Parathyroid adenoma (tissue), 2 donors: ENCODE results near the gene COQ7.

Experiments used
- H2AFZ ChIP-seq: fragments of 300-600 bp; sonication (generic); one replicate; pipeline ENCODE4 v1.7.0; 2017; ENCODE audit warnings: antibody characterized with exemption, mild to moderate bottlenecking
- H3K27ac ChIP-seq: fragments of 300-600 bp; sonication (generic); one replicate; pipeline ENCODE4 v1.7.0; 2017
- H3K27me3 ChIP-seq: fragments of 300-600 bp; sonication (generic); one replicate; pipeline ENCODE4 v1.7.0; 2017; ENCODE audit warnings: low read length; ENCODE audit not compliant: control insufficient read depth, insufficient read depth
- H3K36me3 ChIP-seq: fragments of 300-600 bp; sonication (generic); one replicate; pipeline ENCODE4 v1.7.0; 2017; ENCODE audit warnings: low read length; ENCODE audit not compliant: control insufficient read depth, insufficient read depth
- H3K4me1 ChIP-seq: fragments of 300-600 bp; sonication (generic); one replicate; pipeline ENCODE4 v1.7.0; 2017; ENCODE audit warnings: control low read depth
- H3K4me2 ChIP-seq: fragments of 300-600 bp; sonication (generic); one replicate; pipeline ENCODE4 v1.7.0; 2017; ENCODE audit warnings: low read length
- H3K4me3 ChIP-seq: fragments of 300-600 bp; sonication (generic); one replicate; pipeline ENCODE4 v1.7.0; 2017; ENCODE audit warnings: low read depth, low read length
- H3K79me2 ChIP-seq: fragments of 300-600 bp; sonication (generic); one replicate; pipeline ENCODE4 v1.7.0; 2017; ENCODE audit warnings: control low read depth
- H3K9ac ChIP-seq: fragments of 300-600 bp; sonication (generic); one replicate; pipeline ENCODE4 v1.7.0; 2017; ENCODE audit warnings: mild to moderate bottlenecking
- H3K9me3 ChIP-seq: fragments of 300-600 bp; sonication (generic); one replicate; pipeline ENCODE4 v1.7.0; 2017; ENCODE audit warnings: low read length; ENCODE audit not compliant: control insufficient read depth
- TF ChIP-seq, protein P1 (sequence below): fragments of 300-600 bp; sonication (generic); IDR thresholded peaks from one replicate; pipeline ENCODE4 v1.7.0; 2017; ENCODE audit warnings: antibody characterized with exemption, mild to moderate bottlenecking
- donor health status: primary hyperparathyroidism.

Gene COQ7

DNA sequence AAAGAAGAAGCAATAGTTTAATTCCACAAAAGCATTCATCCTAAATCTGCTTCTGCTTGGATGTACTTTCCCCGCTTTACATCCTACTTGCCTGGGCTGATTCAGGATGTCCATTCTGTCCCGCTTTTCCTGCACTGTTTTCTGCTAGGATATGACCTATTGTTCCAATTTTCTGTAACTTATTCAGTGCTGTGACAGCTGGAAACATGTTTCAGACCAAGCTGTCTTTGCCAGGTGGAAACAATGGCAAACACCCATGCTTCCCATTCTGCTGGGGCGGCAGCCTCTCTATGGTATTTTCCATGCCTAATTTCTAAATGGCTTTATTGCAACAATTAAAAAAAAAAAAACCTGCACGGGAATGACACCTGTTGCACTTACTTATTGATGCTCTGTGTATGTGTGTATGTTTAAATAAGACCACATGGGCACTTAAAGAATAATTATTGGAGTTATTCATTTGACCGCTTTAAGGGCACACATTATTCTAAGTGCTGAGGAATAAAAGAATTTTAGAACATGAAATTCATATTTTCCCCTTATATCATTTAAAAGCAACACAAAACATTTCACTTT lies 21.0 kb downstream of the COQ7 start:
- Histone ChIP-seq H3K4me3 (no peak overlapping the region), H3K4me2 (no peak overlapping the region), H3K4me1 (no peaks in the 10 kb centered on the region), H3K27ac (no peak overlapping the region), H3K79me2 (no peaks in the 10 kb centered on the region), H3K9me3 (no peaks in the 10 kb centered on the region), H3K9ac (no peak overlapping the region), H3K27me3 (no peaks in the 10 kb centered on the region), H2AFZ (no peak overlapping the region), H3K36me3 (no peaks in the 10 kb centered on the region)
- TF ChIP-seq, protein P1, sequence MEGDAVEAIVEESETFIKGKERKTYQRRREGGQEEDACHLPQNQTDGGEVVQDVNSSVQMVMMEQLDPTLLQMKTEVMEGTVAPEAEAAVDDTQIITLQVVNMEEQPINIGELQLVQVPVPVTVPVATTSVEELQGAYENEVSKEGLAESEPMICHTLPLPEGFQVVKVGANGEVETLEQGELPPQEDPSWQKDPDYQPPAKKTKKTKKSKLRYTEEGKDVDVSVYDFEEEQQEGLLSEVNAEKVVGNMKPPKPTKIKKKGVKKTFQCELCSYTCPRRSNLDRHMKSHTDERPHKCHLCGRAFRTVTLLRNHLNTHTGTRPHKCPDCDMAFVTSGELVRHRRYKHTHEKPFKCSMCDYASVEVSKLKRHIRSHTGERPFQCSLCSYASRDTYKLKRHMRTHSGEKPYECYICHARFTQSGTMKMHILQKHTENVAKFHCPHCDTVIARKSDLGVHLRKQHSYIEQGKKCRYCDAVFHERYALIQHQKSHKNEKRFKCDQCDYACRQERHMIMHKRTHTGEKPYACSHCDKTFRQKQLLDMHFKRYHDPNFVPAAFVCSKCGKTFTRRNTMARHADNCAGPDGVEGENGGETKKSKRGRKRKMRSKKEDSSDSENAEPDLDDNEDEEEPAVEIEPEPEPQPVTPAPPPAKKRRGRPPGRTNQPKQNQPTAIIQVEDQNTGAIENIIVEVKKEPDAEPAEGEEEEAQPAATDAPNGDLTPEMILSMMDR, result no peak

DNA sequence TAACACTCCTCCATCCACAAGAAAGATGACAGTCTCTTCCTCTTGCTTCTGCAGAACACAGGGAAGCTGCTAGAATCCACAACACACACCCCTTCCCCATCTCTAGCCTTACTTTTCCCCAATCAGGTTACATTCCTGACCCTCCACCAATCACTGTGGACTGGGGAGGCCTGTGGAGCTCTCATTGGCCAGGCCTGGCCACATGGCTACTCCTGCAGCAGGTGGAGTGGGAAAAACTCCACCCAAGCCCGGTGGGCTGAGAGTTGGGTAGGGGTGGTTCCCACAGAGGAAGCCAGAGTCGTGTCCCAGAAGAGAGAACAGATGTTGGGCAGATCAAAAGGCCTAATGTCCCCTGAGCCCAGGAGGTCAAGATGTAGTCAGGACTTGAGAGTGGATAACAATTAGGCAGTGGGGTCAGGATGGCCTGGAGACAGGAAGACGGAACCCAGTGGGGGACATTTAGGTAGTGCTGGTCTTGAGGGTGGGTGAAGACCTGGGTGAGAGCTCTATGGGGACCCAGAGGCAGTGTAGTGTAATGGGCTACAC lies 22.1 kb downstream of the COQ7 start:
- H3K79me2 ChIP-seq, result no peaks in the 10 kb centered on the region

DNA sequence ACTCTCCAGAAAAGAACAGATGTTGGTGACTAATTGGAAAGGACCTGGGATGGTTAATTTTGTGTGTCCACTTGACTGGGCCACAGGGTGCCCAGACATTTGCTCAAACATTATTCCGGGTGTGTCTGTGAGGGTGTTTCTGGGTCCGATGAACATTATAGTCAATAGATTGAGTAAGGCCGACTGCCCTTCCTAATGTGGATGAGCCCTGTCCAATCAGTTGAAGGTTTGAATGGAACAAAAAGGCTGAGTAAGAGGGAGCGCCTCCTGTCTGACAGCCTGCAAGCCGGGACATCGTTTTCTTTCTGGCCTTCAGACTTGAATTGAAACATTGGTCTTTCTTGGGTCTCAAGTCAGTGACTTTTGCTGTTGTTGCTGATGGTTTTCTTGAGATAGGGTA lies 23.5 kb downstream of the COQ7 start:
- TF ChIP-seq, protein P1, result no peak
- Histone ChIP-seq H3K27ac (no peak overlapping the region), H2AFZ (no peak overlapping the region), H3K36me3 (no peaks in the 10 kb centered on the region), H3K4me2 (no peak overlapping the region), H3K79me2 (no peaks in the 10 kb centered on the region), H3K9ac (no peak overlapping the region), H3K27me3 (no peaks in the 10 kb centered on the region), H3K4me1 (no peaks in the 10 kb centered on the region), H3K4me3 (no peak overlapping the region), H3K9me3 (no peaks in the 10 kb centered on the region)

More for the DNA sequence above, 22.1 kb downstream of the COQ7 start:
- Histone ChIP-seq H3K9ac (no peak overlapping the region), H3K9me3 (no peaks in the 10 kb centered on the region), H2AFZ (no peak overlapping the region), H3K4me2 (no peak overlapping the region), H3K4me1 (no peaks in the 10 kb centered on the region), H3K27ac (no peak overlapping the region), H3K27me3 (no peaks in the 10 kb centered on the region), H3K4me3 (no peak overlapping the region), H3K36me3 (no peaks in the 10 kb centered on the region)
- TF ChIP-seq, protein P1, result no peak

- H3K36me3 ChIP-seq, result no peaks in the 10 kb centered on the region
- H3K4me1 ChIP-seq, result no peaks in the 10 kb centered on the region
- TF ChIP-seq, protein P1, result no peak
- H3K9ac ChIP-seq, result no peak overlapping the region
- no peaks in the 10 kb centered on the region for H3K27me3 ChIP-seq
- H3K4me2 ChIP-seq, result no peak overlapping the region
- H3K9me3 ChIP-seq, result no peaks in the 10 kb centered on the region
- no peak overlapping the region for H3K4me3 ChIP-seq
- H2AFZ ChIP-seq, result no peak overlapping the region
- H3K79me2 ChIP-seq, result no peaks in the 10 kb centered on the region
- H3K27ac ChIP-seq, result no peak overlapping the region
Measured at GRCh38 chr16:19092653-19093410, 25.4 kb downstream of the COQ7 start.
